Measurements from ENCODE around the gene BNC2.
"Not testable (repeated sequence)": the region's sequence is repeated elsewhere in the genome, so short reads cannot be mapped to it uniquely, and the experiment has no call there.

BNC2 gene

DNA sequence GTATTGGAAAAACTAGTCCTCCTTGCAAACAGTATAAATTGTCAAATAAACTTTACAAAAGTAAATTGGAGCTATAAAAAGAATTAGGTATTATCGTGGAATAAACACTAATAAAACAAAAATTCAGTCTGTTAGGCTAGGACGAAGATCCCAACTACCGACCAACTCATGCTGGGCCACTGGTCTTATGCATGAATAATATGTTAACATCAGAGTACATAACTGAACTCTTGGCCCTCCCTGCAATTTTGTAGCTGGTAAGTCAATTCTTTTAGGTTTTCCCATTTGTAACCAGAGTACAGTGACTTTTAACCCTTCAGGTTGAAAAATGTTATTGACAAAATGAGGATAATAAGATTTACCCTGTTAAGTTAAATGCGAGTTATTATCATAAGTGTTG is 428.7 kb downstream of the BNC2 start:
- no peak overlapping the region for H3K4me3 ChIP-seq (ENCODE audit: low read depth, low read length)
- DNase-seq (ENCODE audit: low read depth) = no peak
- TF ChIP-seq, protein P1, sequence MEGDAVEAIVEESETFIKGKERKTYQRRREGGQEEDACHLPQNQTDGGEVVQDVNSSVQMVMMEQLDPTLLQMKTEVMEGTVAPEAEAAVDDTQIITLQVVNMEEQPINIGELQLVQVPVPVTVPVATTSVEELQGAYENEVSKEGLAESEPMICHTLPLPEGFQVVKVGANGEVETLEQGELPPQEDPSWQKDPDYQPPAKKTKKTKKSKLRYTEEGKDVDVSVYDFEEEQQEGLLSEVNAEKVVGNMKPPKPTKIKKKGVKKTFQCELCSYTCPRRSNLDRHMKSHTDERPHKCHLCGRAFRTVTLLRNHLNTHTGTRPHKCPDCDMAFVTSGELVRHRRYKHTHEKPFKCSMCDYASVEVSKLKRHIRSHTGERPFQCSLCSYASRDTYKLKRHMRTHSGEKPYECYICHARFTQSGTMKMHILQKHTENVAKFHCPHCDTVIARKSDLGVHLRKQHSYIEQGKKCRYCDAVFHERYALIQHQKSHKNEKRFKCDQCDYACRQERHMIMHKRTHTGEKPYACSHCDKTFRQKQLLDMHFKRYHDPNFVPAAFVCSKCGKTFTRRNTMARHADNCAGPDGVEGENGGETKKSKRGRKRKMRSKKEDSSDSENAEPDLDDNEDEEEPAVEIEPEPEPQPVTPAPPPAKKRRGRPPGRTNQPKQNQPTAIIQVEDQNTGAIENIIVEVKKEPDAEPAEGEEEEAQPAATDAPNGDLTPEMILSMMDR (conservative IDR thresholded peaks at IDR 0.05; ENCODE audit: low read depth, low read length) = no peak

DNA sequence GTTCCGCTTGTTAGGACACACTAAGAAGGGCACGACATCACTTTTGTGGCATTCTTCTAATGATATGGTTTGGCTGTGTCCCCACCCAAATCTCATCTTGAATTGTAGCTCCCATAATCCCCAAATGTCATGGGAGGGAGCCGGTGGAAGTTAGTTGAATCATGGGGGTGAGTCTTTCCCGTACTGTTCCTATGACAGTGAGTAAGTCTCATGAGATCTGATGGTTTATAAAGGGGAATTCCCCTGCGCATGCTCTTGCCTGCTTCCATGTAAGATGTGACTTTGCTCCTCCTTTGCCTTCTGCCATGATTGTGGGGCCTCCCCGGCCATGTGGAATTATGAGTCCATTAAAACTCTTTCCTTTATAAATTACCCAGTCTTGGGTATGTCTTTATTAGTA is 431.6 kb downstream of the BNC2 start:
- not testable (repeated sequence) for H3K4me3 ChIP-seq (ENCODE audit: low read depth, low read length); DNase-seq (ENCODE audit: low read depth)

DNA sequence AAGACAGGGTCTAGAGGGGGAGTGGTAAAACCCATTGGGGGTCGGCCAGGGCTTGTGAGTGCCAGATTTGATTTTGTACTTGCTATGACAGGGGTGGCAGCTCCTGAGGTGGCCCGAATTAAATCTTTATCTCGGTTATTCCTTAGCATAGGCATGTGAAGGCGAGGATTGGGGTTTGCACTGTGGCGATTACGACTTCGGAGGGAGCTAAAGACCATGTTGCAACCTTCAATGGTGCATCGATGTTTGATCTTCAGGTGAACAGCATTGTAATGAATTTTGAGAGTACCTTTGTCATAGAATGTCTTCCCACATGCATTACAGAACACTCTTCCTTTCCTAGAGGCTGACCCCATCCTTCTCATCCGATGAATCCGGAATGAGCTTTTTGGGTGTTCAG is 433.9 kb downstream of the BNC2 start:
- TF ChIP-seq, protein P1 (conservative IDR thresholded peaks at IDR 0.05; ENCODE audit: low read depth, low read length) = no peak
- H3K4me3 ChIP-seq (ENCODE audit: low read depth, low read length) = no peak overlapping the region
- DNase-seq (ENCODE audit: low read depth) = no peak

DNA sequence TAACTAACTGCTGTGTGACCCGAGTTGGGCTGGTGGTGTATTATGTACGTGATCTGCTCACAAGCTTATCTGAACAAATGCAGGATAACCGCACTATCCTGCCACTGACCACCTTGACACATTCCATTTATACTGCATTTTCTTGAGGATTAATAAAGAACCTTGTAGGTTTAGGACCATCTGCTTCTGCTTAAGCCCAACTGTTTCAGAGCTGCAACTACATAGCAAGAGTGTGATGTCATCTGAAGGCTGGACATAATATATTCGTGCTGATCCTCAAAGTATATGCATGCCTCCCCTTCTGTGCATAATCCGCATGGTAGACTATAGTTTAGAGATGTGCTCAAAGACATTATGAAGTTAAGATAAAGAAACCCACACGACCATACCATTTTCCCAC is 435.9 kb downstream of the BNC2 start:
- DNase-seq (ENCODE audit: low read depth) = peak; percentile 52
- no peak overlapping the region for H3K4me3 ChIP-seq (ENCODE audit: low read depth, low read length)
- TF ChIP-seq, protein P1 (conservative IDR thresholded peaks at IDR 0.05; ENCODE audit: low read depth, low read length) = no peak

DNA sequence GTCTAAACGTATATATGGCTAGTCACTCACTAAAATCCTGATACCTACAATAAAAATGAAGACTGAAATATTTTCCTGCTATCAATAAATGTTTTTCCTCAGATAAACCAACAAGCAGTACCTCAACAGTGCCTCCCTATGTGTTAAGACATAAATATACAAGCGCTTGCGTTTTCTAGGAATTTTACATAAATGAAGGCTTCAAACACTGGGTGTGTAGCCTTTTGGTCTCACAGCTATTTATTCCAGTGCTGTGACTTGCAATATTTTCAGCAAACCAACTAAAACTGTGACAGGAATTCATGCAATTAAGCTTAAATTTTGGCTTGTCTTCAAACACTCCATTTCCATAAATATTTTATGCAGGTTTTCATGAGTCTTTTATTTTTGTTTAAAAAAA is 437.0 kb downstream of the BNC2 start:
- DNase-seq (ENCODE audit: low read depth) = no peak
- TF ChIP-seq, protein P1 (conservative IDR thresholded peaks at IDR 0.05; ENCODE audit: low read depth, low read length) = no peak
- H3K4me3 ChIP-seq (ENCODE audit: low read depth, low read length) = no peak overlapping the region

DNA sequence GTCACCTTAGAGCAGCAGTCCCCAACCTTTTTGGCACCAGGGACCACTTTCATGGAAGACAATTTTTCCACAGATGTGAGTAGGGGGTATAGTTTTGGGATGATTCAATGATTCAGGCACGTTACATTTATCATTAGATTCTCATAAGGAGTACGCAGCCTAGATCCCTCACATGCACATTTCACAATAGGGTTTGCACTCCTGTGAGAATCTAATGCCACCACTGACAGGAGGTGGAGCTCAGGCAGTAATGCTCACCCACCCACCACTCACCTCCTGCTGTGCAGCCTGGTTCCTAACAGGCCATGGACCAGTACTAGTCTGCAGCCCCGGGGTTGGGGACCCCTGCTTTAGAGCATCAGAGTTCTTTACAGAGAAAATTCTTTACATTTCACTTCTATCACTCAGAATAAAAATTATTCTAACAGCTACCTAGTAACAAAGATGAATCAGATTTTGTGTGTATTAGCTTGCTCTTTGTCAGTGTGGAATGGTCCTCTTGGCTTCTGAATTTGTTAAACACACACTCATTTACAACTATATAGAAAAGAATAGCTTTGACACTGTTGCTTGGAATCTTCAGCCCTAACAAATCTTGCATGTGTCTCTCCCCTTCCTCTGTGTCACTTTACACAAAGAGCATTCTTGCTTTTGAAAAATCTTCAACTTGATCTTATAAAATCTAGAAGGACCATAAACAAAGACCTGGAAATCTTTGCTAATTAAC is 438.6 kb downstream of the BNC2 start:
- DNase-seq (ENCODE audit: low read depth) = peak; percentile 47
- H3K4me3 ChIP-seq (ENCODE audit: low read depth, low read length) = no peak overlapping the region
- TF ChIP-seq, protein P1 (conservative IDR thresholded peaks at IDR 0.05; ENCODE audit: low read depth, low read length) = no peak

DNA sequence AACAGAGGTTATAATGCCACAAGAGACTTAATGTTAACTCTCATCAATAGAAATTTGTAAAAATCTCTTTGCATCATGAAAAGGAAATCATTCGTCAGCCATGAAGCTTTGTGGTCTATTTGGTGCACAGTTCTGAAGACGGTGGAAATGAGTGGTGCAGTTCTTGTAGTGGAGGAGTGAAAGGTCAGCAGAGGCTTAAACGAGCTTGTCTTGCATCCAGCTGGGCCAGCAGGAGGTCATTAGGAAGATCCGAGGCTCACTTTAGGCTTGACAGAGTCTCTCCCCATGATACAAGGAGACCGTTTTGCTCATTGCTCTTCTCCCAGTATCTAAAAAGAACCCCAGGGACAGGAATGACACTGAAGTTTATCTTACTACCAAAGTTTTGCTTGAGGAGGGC is 440.8 kb downstream of the BNC2 start:
- TF ChIP-seq, protein P1 (conservative IDR thresholded peaks at IDR 0.05; ENCODE audit: low read depth, low read length) = no peak
- peak; percentile 67 for DNase-seq (ENCODE audit: low read depth)
- H3K4me3 ChIP-seq (ENCODE audit: low read depth, low read length) = no peak overlapping the region

All from choroid plexus epithelial cell (primary cell).